Left hindlimb (tissue), 1 donor: ENCODE results near the gene PRR20G.
"Not testable (repeated sequence)": the region's sequence is repeated elsewhere in the genome, so short reads cannot be mapped to it uniquely, and the experiment has no call there.

Source experiments
- DNase-seq: peaks from one replicate; pipeline ENCODE4 v3.0.0-alpha.2; 2018

The PRR20G gene

GRCh38 chr3:127296959-127297358 lies 9.1 kb upstream of the PRR20G start:
- DNase-seq, result no peak

GRCh38 chr3:127296166-127296565 lies 8.3 kb upstream of the PRR20G start:
- DNase-seq, result no peak

GRCh38 chr3:127293650-127294049 lies 5.8 kb upstream of the PRR20G start:
- DNase-seq, result not testable (repeated sequence)

- DNase-seq, result no peak
Observed at GRCh38 chr3:127291611-127292010, 3.8 kb upstream of the PRR20G start.

GRCh38 chr3:127291114-127291513 lies 3.3 kb upstream of the PRR20G start:
- no peak for DNase-seq

- DNase-seq, result no peak
Observed at GRCh38 chr3:127289706-127290575, 2.1 kb upstream of the PRR20G start.

- DNase-seq, result no peak
Observed at GRCh38 chr3:127288921-127289705, 1.3 kb upstream of the PRR20G start.

GRCh38 chr3:127288343-127288742 lies 497 bp upstream of the PRR20G start:
- DNase-seq, result no peak

GRCh38 chr3:127286571-127287140 lies 1.2 kb downstream of the PRR20G start:
- no peak for DNase-seq

- DNase-seq, result no peak
Observed at GRCh38 chr3:127284258-127284657, 3.6 kb downstream of the PRR20G start.

GRCh38 chr3:127277561-127277960 lies 10.3 kb downstream of the PRR20G start:
- DNase-seq, result no peak

GRCh38 chr3:127276995-127277394 lies 10.9 kb downstream of the PRR20G start:
- no peak for DNase-seq

GRCh38 chr3:127276396-127276795 lies 11.4 kb downstream of the PRR20G start:
- no peak for DNase-seq

GRCh38 chr3:127275287-127275781 lies 12.5 kb downstream of the PRR20G start:
- DNase-seq, result no peak

GRCh38 chr3:127274200-127274760 lies 13.6 kb downstream of the PRR20G start:
- no peak for DNase-seq

- no peak for DNase-seq
Observed at GRCh38 chr3:127273206-127273605, 14.6 kb downstream of the PRR20G start.

GRCh38 chr3:127266186-127266585 lies 21.7 kb downstream of the PRR20G start:
- no peak for DNase-seq

- DNase-seq, result no peak
Observed at GRCh38 chr3:127265581-127265981, 22.3 kb downstream of the PRR20G start.

GRCh38 chr3:127264794-127265514 lies 22.9 kb downstream of the PRR20G start:
- DNase-seq, result no peak

GRCh38 chr3:127264292-127264691 lies 23.6 kb downstream of the PRR20G start:
- no peak for DNase-seq

GRCh38 chr3:127263586-127264231 lies 24.1 kb downstream of the PRR20G start:
- DNase-seq, result no peak

GRCh38 chr3:127263037-127263436 lies 24.8 kb downstream of the PRR20G start:
- no peak for DNase-seq
